ENCODE measurements around the gene EFCAB6. TPM values are rescaled to one million over a fixed set of nuclear protein-coding genes. Genes with fewer than 3 reads are reported as not detected.

Gene EFCAB6
- total and polyA plus RNA-seq, 7 donors: 0.07 to 0.84 (median 0.50) TPM

DNA sequence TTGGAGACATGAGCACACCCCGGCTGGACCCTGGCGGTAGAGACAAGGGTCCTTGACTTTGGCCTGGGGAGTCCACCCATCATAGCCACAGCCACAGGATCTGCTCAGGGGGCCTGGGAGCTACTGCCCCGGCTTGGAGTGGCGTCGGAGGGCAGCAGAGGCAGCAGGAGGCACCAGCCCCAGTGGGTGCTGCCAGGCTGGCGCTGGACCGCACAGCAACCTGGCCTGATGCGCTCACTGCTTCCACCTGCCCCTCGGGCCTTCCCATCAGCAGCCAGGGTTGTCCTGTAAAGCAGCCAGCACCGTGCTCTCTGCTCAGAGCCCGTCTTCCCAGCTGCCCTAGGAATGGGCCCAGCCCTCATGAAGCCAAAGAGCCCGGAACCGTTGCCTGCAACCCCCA is 28.3 kb upstream of the EFCAB6 start:
- DNase-seq: no peak
- WGBS, 3 donors: 65 to 72% (median 71%) methylated on average over 13 of the region's 13 CpGs
- H3K27me3 ChIP-seq (ENCODE audit: insufficient read depth in 3 of 3, low read length in 2 of 3): peaks cover 0 to 4% (median under 1%) of the 10 kb centered on the region in 3 donors
- ATAC-seq: no peak
- no peaks in the 10 kb centered on the region for H3K9me3 ChIP-seq
- no peak overlapping the region for H3K4me3 ChIP-seq
- no peak overlapping the region for H3K27ac ChIP-seq
- H3K36me3 ChIP-seq (ENCODE audit: insufficient read depth in 1 of 2, low read depth in 1 of 2): no peaks in the 10 kb centered on the region
- intact Hi-C loops (cut with DNase I): no loop called here
- TF ChIP-seq, protein P1, sequence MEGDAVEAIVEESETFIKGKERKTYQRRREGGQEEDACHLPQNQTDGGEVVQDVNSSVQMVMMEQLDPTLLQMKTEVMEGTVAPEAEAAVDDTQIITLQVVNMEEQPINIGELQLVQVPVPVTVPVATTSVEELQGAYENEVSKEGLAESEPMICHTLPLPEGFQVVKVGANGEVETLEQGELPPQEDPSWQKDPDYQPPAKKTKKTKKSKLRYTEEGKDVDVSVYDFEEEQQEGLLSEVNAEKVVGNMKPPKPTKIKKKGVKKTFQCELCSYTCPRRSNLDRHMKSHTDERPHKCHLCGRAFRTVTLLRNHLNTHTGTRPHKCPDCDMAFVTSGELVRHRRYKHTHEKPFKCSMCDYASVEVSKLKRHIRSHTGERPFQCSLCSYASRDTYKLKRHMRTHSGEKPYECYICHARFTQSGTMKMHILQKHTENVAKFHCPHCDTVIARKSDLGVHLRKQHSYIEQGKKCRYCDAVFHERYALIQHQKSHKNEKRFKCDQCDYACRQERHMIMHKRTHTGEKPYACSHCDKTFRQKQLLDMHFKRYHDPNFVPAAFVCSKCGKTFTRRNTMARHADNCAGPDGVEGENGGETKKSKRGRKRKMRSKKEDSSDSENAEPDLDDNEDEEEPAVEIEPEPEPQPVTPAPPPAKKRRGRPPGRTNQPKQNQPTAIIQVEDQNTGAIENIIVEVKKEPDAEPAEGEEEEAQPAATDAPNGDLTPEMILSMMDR (IDR thresholded peaks at IDR 0.05): no peak
- no peaks in the 10 kb centered on the region for H3K4me1 ChIP-seq

DNA sequence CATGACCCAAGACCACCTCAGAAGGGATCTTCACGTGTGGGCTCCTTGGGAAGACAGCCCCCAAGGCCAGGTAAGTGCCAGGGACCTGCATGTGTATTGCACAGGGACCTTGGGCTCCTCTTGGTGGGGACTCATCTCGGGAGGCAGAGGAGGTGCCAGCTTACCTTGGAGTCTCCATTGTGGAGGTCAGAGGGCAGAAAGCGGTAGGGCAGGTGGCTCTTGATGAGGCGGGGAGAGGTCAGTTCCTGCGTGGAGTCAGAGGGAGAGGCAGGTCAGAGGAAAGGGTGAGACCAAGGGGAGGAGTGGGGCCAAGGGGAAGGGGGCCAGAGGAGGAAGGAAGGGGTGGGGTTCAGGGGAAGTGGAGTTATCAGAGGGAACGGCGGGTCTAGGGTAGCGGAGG is 27.7 kb upstream of the EFCAB6 start:
- intact Hi-C loops (cut with DNase I): no loop called here
- Histone ChIP-seq H3K27ac (no peak overlapping the region), H3K36me3 (ENCODE audit: insufficient read depth in 1 of 2, low read depth in 1 of 2) (no peaks in the 10 kb centered on the region), H3K9me3 (no peaks in the 10 kb centered on the region), H3K4me3 (no peak overlapping the region), H3K4me1 (no peaks in the 10 kb centered on the region), H3K27me3 (ENCODE audit: insufficient read depth in 3 of 3, low read length in 2 of 3) (peaks cover 0 to 8% (median 2%) of the 10 kb centered on the region in 3 donors)
- no peak for ATAC-seq
- DNase-seq: peak in 1 of 2 donors; percentile 28
- TF ChIP-seq, protein P1 (IDR thresholded peaks at IDR 0.05): no peak
- WGBS, 3 donors: 62 to 70% (median 63%) methylated on average over 8 of the region's 8 CpGs

DNA sequence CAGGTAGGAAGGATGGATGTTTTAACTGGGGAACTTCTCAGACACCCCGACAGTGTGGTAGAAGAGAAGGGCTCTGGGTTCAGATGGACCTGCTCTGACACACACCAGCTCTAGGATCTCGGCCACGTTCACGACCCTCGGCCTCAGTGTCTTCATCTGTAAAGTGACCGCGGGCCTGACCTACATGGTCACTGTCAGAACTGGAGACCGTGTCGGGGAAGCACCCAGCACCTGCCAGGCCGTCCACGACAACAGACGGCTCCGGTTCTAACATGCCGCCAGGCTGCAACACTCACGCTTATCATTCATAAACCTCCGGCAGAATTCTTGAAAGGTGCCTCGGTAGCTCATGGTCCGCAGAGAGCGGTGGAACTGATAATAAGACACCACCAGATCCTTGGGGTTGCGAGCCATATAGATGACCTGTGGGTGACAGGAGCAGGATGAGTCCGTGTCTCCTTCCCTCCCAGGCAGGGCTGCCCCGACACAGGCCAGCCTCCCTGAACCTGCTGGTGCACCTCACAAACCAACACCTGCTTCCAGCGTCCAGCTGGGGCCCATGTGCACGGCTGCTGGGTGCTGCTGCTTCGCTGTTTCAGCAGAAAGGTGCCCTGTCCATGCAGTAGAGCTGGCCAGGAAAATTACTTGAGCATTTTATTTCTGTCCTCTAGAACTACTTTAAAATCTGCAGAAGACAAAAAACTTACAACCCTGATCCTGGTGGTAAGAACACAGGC is 26.6 kb upstream of the EFCAB6 start:
- no peaks in the 10 kb centered on the region for H3K9me3 ChIP-seq
- TF ChIP-seq, protein P1 (IDR thresholded peaks at IDR 0.05): no peak
- no peak overlapping the region for H3K4me3 ChIP-seq
- H3K36me3 ChIP-seq (ENCODE audit: insufficient read depth in 1 of 2, low read depth in 1 of 2): no peaks in the 10 kb centered on the region
- intact Hi-C loops (cut with DNase I): no loop called here
- ATAC-seq: no peak
- DNase-seq: peak in 1 of 2 donors; percentile 36
- H3K4me1 ChIP-seq: no peaks in the 10 kb centered on the region
- H3K27me3 ChIP-seq (ENCODE audit: insufficient read depth in 3 of 3, low read length in 2 of 3): peaks cover 0 to 11% (median 4%) of the 10 kb centered on the region in 3 donors
- no peak overlapping the region for H3K27ac ChIP-seq
- 91 to 98% (median 92%) methylated on average over 25 of the region's 25 CpGs for WGBS, 3 donors

DNA sequence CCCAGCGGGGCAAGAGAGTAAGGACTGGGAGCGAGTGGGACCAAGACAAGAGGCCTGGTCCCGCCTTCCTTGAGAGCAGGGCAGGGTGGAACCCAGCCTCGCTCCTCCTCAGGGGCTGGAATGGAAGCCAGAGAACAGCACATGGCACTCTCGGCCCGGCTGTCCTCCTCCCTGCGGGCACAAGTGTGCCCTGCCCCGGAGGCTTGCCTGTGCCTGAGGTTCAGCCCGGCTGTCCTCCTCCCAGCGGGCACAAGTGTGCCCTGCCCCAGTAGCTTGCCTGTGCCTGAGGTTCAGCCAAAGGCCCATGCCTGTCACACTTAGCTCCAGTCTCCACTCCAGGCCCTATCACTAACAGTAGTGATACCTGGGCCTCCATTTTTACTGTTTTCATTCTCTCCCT is 26.1 kb upstream of the EFCAB6 start:
- Histone ChIP-seq H3K4me3 (no peak overlapping the region), H3K9me3 (no peaks in the 10 kb centered on the region), H3K36me3 (ENCODE audit: insufficient read depth in 1 of 2, low read depth in 1 of 2) (no peaks in the 10 kb centered on the region), H3K27me3 (ENCODE audit: insufficient read depth in 3 of 3, low read length in 2 of 3) (peaks cover 0 to 14% (median 4%) of the 10 kb centered on the region in 3 donors), H3K27ac (no peak overlapping the region), H3K4me1 (no peaks in the 10 kb centered on the region)
- ATAC-seq: no peak
- TF ChIP-seq, protein P1 (IDR thresholded peaks at IDR 0.05): no peak
- DNase-seq: peak in 1 of 2 donors; percentile 22
- 53 to 67% (median 57%) methylated on average over 10 of the region's 10 CpGs for WGBS, 3 donors
- intact Hi-C loops (cut with DNase I): no loop called here

All from psoas muscle (tissue), 8 donors.